ENCODE results near the gene GJB5.

GJB5 gene

DNA sequence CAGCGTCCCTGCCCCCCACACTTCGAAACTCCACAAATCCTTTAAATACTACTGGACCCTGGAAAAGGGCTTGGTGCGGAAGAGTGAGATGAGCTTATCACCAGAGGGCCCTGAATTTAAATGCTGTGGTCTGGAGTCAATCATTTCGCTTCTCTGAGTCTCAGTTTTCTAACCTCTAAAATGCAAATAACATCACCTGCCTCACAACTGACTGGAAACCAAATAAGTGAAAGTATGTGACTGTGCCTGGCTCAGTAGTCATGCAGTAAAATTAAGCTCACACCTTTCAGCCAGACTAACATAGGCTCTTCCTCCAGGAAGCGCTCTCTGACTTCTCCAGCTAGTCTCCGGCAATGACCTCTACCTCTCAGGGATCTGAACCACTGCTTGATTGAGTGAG, 42.1 kb downstream of the GJB5 start:
- DNase-seq = no peak

- no peak for DNase-seq
Observed at GRCh38 chr1:34800214-34800613, 45.4 kb downstream of the GJB5 start.

GRCh38 chr1:34803770-34804169, 48.9 kb downstream of the GJB5 start:
- DNase-seq = no peak

- DNase-seq = no peak
Observed at GRCh38 chr1:34806396-34806795, 51.5 kb downstream of the GJB5 start.
